ENCODE measurements around the gene HOXA5. TPM values are rescaled to one million over a fixed set of nuclear protein-coding genes. Genes with fewer than 3 reads are reported as not detected.

Gene HOXA5
- total RNA-seq, 1 experiment from 2014 or later: 6.7 TPM

GRCh38 chr7:27156916-27157701, 13.6 kb upstream of the HOXA5 start:
- Histone ChIP-seq H3K36me3 (ENCODE audit: control insufficient read depth in 1 of 2, insufficient read depth in 2 of 2, low read length in 2 of 2) (no peaks in the 10 kb centered on the region), H3K79me2 (ENCODE audit: insufficient read depth, low read length) (peaks cover 18% of the 10 kb centered on the region), H3K9ac (ENCODE audit: low read length) (peak overlapping the region; percentile 94), H3K4me2 (ENCODE audit: low read length) (peak overlapping the region; percentile 100), H2AFZ (ENCODE audit: low read depth, low read length, poor library complexity, severe bottlenecking) (no peak overlapping the region), H3K4me1 (ENCODE audit: control insufficient read depth in 1 of 2, insufficient read depth in 2 of 2, low read length in 2 of 2) (peaks cover 16 to 54% of the 10 kb centered on the region in 2 experiments), H3K27ac (ENCODE audit: low read depth, low read length) (no peak overlapping the region; the same call in 1 of the 2 replicates), H3K4me3 (replicated peaks in 1 of 2; ENCODE audit: low read depth in 1 of 2, low read length in 2 of 2) (peak overlapping the region; percentile 70 to 88), H3K9me3 (ENCODE audit: control insufficient read depth in 1 of 2, insufficient read depth in 1 of 2, low read depth in 1 of 2, low read length in 2 of 2) (no peaks in the 10 kb centered on the region), H3K9me2 (ENCODE audit: insufficient read depth) (no peaks in the 10 kb centered on the region), H4K20me1 (ENCODE audit: insufficient read depth) (no peaks in the 10 kb centered on the region), H3K27me3 (ENCODE audit: insufficient read depth, low read length) (no peaks in the 10 kb centered on the region)
- intact Hi-C loops (cut with micrococcal nuclease): no loop called here
- no peak for TF ChIP-seq POLR2AphosphoS5 (IDR thresholded peaks at IDR 0.05; ENCODE audit: low read depth, low read length)
- TF ChIP-seq EZH2 (IDR thresholded peaks at IDR 0.05): no peak
- no peak for TF ChIP-seq CBX3 (IDR thresholded peaks at IDR 0.05; ENCODE audit: low read depth)
- no peak for TF ChIP-seq POLR2A (IDR thresholded peaks at IDR 0.05; ENCODE audit: borderline replicate concordance, extremely low read depth, insufficient read depth, insufficient read length)
- no peak for TF ChIP-seq CEBPB (IDR thresholded peaks at IDR 0.05; ENCODE audit: low read depth)
- no peak for TF ChIP-seq FOSL1 (IDR thresholded peaks at IDR 0.05; ENCODE audit: low read depth)
- no peak for TF ChIP-seq TCF7L2 (IDR thresholded peaks at IDR 0.05; ENCODE audit: borderline replicate concordance, extremely low read depth, insufficient read depth, insufficient read length)
- TF ChIP-seq SIN3A (IDR thresholded peaks at IDR 0.05; ENCODE audit: low read depth): no peak
- TF ChIP-seq JUND (IDR thresholded peaks at IDR 0.05): no peak
- no peak for TF ChIP-seq REST (IDR thresholded peaks at IDR 0.05; ENCODE audit: low read depth)
- TF ChIP-seq, protein P1, sequence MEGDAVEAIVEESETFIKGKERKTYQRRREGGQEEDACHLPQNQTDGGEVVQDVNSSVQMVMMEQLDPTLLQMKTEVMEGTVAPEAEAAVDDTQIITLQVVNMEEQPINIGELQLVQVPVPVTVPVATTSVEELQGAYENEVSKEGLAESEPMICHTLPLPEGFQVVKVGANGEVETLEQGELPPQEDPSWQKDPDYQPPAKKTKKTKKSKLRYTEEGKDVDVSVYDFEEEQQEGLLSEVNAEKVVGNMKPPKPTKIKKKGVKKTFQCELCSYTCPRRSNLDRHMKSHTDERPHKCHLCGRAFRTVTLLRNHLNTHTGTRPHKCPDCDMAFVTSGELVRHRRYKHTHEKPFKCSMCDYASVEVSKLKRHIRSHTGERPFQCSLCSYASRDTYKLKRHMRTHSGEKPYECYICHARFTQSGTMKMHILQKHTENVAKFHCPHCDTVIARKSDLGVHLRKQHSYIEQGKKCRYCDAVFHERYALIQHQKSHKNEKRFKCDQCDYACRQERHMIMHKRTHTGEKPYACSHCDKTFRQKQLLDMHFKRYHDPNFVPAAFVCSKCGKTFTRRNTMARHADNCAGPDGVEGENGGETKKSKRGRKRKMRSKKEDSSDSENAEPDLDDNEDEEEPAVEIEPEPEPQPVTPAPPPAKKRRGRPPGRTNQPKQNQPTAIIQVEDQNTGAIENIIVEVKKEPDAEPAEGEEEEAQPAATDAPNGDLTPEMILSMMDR (IDR thresholded peaks at IDR 0.05 in 2 of 3, conservative IDR thresholded peaks at IDR 0.05 in 1 of 3; ENCODE audit: borderline replicate concordance in 1 of 3, insufficient read depth in 1 of 3, low read depth in 2 of 3, low read length in 2 of 3): no peak
- TF ChIP-seq SP1 (IDR thresholded peaks at IDR 0.05; ENCODE audit: low read depth): no peak
- TF ChIP-seq, protein P2, sequence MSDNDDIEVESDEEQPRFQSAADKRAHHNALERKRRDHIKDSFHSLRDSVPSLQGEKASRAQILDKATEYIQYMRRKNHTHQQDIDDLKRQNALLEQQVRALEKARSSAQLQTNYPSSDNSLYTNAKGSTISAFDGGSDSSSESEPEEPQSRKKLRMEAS (IDR thresholded peaks at IDR 0.05): no peak
- TF ChIP-seq SRF (IDR thresholded peaks at IDR 0.05; ENCODE audit: low read depth): no peak
- no peak for TF ChIP-seq EZH2phosphoT487 (IDR thresholded peaks at IDR 0.05; ENCODE audit: borderline replicate concordance)
- TF ChIP-seq RAD21 (IDR thresholded peaks at IDR 0.05; ENCODE audit: low read depth): no peak
- ChIA-PET POLR2A (interaction anchor here (0.7 to 2.0 kb wide), 2 partner anchors 11 to 938 kb away, joined by 3 to 5 read pairs; no protein-coding TSS in a partner anchor), CTCF (interaction anchor here (1.0 to 2.0 kb wide), 3 partner anchors 9 to 1265 kb away, joined by 3 to 12 read pairs (median 4); no protein-coding TSS in a partner anchor), RAD21 (ENCODE audit: low non-redundant PET in 1 of 2, low total read pairs in 2 of 2, uncharacterized antibody in 2 of 2, unreplicated experiment in 2 of 2) (interaction anchor here in 1 of 2 experiments (0.5 kb wide), 1 partner anchor 146 kb away, joined by 4 read pairs; no protein-coding TSS in a partner anchor)
- ATAC-seq (peak; percentile 3; the same call in 1 of the 2 replicates), DNase-seq (ENCODE audit: low read depth, low spot score) (no peak)
- no TSS peak for BruUV-seq (replicated peaks)
